ENCODE measurements around the gene PRSS8.
"Not testable (repeated sequence)": the region's sequence is repeated elsewhere in the genome, so short reads cannot be mapped to it uniquely, and the experiment has no call there.

The PRSS8 gene

GRCh38 chr16:31141489-31142108, 6.1 kb upstream of the PRSS8 start:
- Histone ChIP-seq H3K4me3 (ENCODE audit: low read length, poor library complexity, severe bottlenecking) (peak overlapping the region; percentile 69), H2AFZ (ENCODE audit: low read length) (peak overlapping the region; percentile 89)

GRCh38 chr16:31141071-31141469, 5.5 kb upstream of the PRSS8 start:
- H3K9ac ChIP-seq (ENCODE audit: low read depth, low read length, poor library complexity, severe bottlenecking) = peak overlapping the region; percentile 72
- peak overlapping the region; percentile 69 for H3K4me3 ChIP-seq (ENCODE audit: low read length, poor library complexity, severe bottlenecking)
- not testable (repeated sequence) for H3K79me2 ChIP-seq (ENCODE audit: insufficient read depth, low read length); H3K27me3 ChIP-seq (ENCODE audit: insufficient read depth, low read length, poor library complexity, severe bottlenecking); H2AFZ ChIP-seq (ENCODE audit: low read length); H3K36me3 ChIP-seq (ENCODE audit: insufficient read depth, low read length); H3F3A ChIP-seq (ENCODE audit: low read depth); H4K20me1 ChIP-seq (ENCODE audit: insufficient read depth, low read length, poor library complexity, severe bottlenecking); H3K9me3 ChIP-seq (ENCODE audit: insufficient read depth, low read depth, low read length); H3K9me2 ChIP-seq (replicated peaks; ENCODE audit: low read depth, low read length)
- H3K4me2 ChIP-seq (ENCODE audit: low read depth, low read length, poor library complexity, severe bottlenecking) = peak overlapping the region; percentile 88
- peaks cover 16% of the 10 kb centered on the region for H3K4me1 ChIP-seq (ENCODE audit: insufficient read depth, low read length, poor library complexity, severe bottlenecking)

More at GRCh38 chr16:31141489-31142108, 6.1 kb upstream of the PRSS8 start:
- Histone ChIP-seq H3K27me3 (ENCODE audit: insufficient read depth, low read length, poor library complexity, severe bottlenecking) (no peaks in the 10 kb centered on the region), H3K4me2 (ENCODE audit: low read depth, low read length, poor library complexity, severe bottlenecking) (peak overlapping the region; percentile 88), H3K9me3 (ENCODE audit: insufficient read depth, low read depth, low read length) (no peaks in the 10 kb centered on the region), H3F3A (ENCODE audit: low read depth) (no peaks in the 10 kb centered on the region), H3K9me2 (replicated peaks; ENCODE audit: low read depth, low read length) (no peaks in the 10 kb centered on the region), H3K9ac (ENCODE audit: low read depth, low read length, poor library complexity, severe bottlenecking) (peak overlapping the region; percentile 72), H3K79me2 (ENCODE audit: insufficient read depth, low read length) (no peaks in the 10 kb centered on the region), H4K20me1 (ENCODE audit: insufficient read depth, low read length, poor library complexity, severe bottlenecking) (no peaks in the 10 kb centered on the region), H3K4me1 (ENCODE audit: insufficient read depth, low read length, poor library complexity, severe bottlenecking) (peaks cover 16% of the 10 kb centered on the region), H3K36me3 (ENCODE audit: insufficient read depth, low read length) (no peaks in the 10 kb centered on the region)
- TF ChIP-seq CTCF (conservative IDR thresholded peaks at IDR 0.05; ENCODE audit: low read length) (no peak), EZH2phosphoT487 (IDR thresholded peaks at IDR 0.05; ENCODE audit: borderline replicate concordance) (no peak)

- H2AFZ ChIP-seq (ENCODE audit: low read length) = no peak overlapping the region
- no peaks in the 10 kb centered on the region for H3K79me2 ChIP-seq (ENCODE audit: insufficient read depth, low read length)
- H3K4me3 ChIP-seq (ENCODE audit: low read length, poor library complexity, severe bottlenecking) = no peak overlapping the region
- H3K9me3 ChIP-seq (ENCODE audit: insufficient read depth, low read depth, low read length) = no peaks in the 10 kb centered on the region
- no peaks in the 10 kb centered on the region for H3K36me3 ChIP-seq (ENCODE audit: insufficient read depth, low read length)
- no peaks in the 10 kb centered on the region for H3F3A ChIP-seq (ENCODE audit: low read depth)
- no peak overlapping the region for H3K4me2 ChIP-seq (ENCODE audit: low read depth, low read length, poor library complexity, severe bottlenecking)
- no peaks in the 10 kb centered on the region for H4K20me1 ChIP-seq (ENCODE audit: insufficient read depth, low read length, poor library complexity, severe bottlenecking)
- H3K9me2 ChIP-seq (replicated peaks; ENCODE audit: low read depth, low read length) = no peaks in the 10 kb centered on the region
- TF ChIP-seq CTCF (conservative IDR thresholded peaks at IDR 0.05; ENCODE audit: low read length) = no peak
- TF ChIP-seq EZH2phosphoT487 (IDR thresholded peaks at IDR 0.05; ENCODE audit: borderline replicate concordance) = no peak
- no peaks in the 10 kb centered on the region for H3K27me3 ChIP-seq (ENCODE audit: insufficient read depth, low read length, poor library complexity, severe bottlenecking)
- no peak overlapping the region for H3K9ac ChIP-seq (ENCODE audit: low read depth, low read length, poor library complexity, severe bottlenecking)
- H3K4me1 ChIP-seq (ENCODE audit: insufficient read depth, low read length, poor library complexity, severe bottlenecking) = peaks cover 16% of the 10 kb centered on the region
Measured at GRCh38 chr16:31138621-31139578, 3.4 kb upstream of the PRSS8 start.

- not testable (repeated sequence) for H3K36me3 ChIP-seq (ENCODE audit: insufficient read depth, low read length); H4K20me1 ChIP-seq (ENCODE audit: insufficient read depth, low read length, poor library complexity, severe bottlenecking); H3K27me3 ChIP-seq (ENCODE audit: insufficient read depth, low read length, poor library complexity, severe bottlenecking); H3K4me2 ChIP-seq (ENCODE audit: low read depth, low read length, poor library complexity, severe bottlenecking); H3K9me2 ChIP-seq (replicated peaks; ENCODE audit: low read depth, low read length); H3K9me3 ChIP-seq (ENCODE audit: insufficient read depth, low read depth, low read length); H3F3A ChIP-seq (ENCODE audit: low read depth); H3K4me3 ChIP-seq (ENCODE audit: low read length, poor library complexity, severe bottlenecking); H3K79me2 ChIP-seq (ENCODE audit: insufficient read depth, low read length); H3K4me1 ChIP-seq (ENCODE audit: insufficient read depth, low read length, poor library complexity, severe bottlenecking); H2AFZ ChIP-seq (ENCODE audit: low read length); H3K9ac ChIP-seq (ENCODE audit: low read depth, low read length, poor library complexity, severe bottlenecking)
Measured at GRCh38 chr16:31136822-31137499, 1.4 kb upstream of the PRSS8 start.
